Smooth muscle cell (in vitro differentiated cells): Measurements from ENCODE around the gene HSPB6. TPM values are rescaled to one million over a fixed set of nuclear protein-coding genes. Genes with fewer than 3 reads are reported as not detected.

Source experiments
- DNase-seq: peaks from one replicate; lab custom pipeline; 2025; ENCODE audit not compliant: unreplicated experiment; lab: John Stamatoyannopoulos, UW
- H2AFZ ChIP-seq: fragments of 200-600 bp; sonication (generic); 2 replicates; pipeline ENCODE4 v1.6.0; 2016; ENCODE audit warnings: antibody characterized with exemption, low read depth, mild to moderate bottlenecking
- H3F3A ChIP-seq: fragments of 200-600 bp; sonication (generic); 2 replicates; pipeline ENCODE4 v1.6.0; 2017; ENCODE audit warnings: antibody characterized with exemption, low read depth
- H3K27ac ChIP-seq: fragments of 200-600 bp; sonication (generic); 2 replicates; pipeline ENCODE4 v1.5.1; 2016; ENCODE audit warnings: low read depth, mild to moderate bottlenecking
- H3K27me3 ChIP-seq: fragments of 200-600 bp; sonication (generic); 2 replicates; pipeline ENCODE4 v1.6.1; 2016; ENCODE audit warnings: low read depth, mild to moderate bottlenecking
- H3K36me3 ChIP-seq: fragments of 200-600 bp; sonication (generic); 2 replicates; pipeline ENCODE4 v1.5.1; 2016; ENCODE audit warnings: low read depth
- H3K4me1 ChIP-seq: fragments of 200-600 bp; sonication (generic); 2 replicates; pipeline ENCODE4 v1.5.1; 2016; ENCODE audit warnings: low read depth
- H3K4me2 ChIP-seq: fragments of 200-600 bp; sonication (generic); 2 replicates; pipeline ENCODE4 v1.6.0; 2016; ENCODE audit warnings: mild to moderate bottlenecking
- H3K4me3 ChIP-seq: fragments of 200-600 bp; sonication (generic); 2 replicates; pipeline ENCODE4 v1.5.1; 2016; ENCODE audit warnings: mild to moderate bottlenecking
- H3K79me2 ChIP-seq: fragments of 200-600 bp; sonication (generic); 2 replicates; pipeline ENCODE4 v1.6.0; 2016; ENCODE audit warnings: low read depth, mild to moderate bottlenecking
- H3K9ac ChIP-seq: fragments of 200-600 bp; sonication (generic); 2 replicates; pipeline ENCODE4 v1.6.0; 2016; ENCODE audit warnings: low read depth
- H3K9me3 ChIP-seq: fragments of 200-600 bp; sonication (generic); replicated peaks from 2 replicates; pipeline ENCODE4 v1.5.1; 2016; ENCODE audit warnings: low read depth
- H4K20me1 ChIP-seq: fragments of 200-600 bp; sonication (generic); 2 replicates; pipeline ENCODE4 v1.6.0; 2016; ENCODE audit warnings: low read depth
- CTCF ChIP-seq: fragments of 200-600 bp; sonication (generic); IDR thresholded peaks from 2 replicates; pipeline ENCODE4 v1.5.1; 2017; ENCODE audit warnings: borderline replicate concordance, mild to moderate bottlenecking, antibody characterized with exemption; ENCODE audit not compliant: insufficient read depth, poor library complexity, severe bottlenecking
- WGBS: methylation state at CpG from one replicate; pipeline ENCODE4 v1.1.7; 2016; ENCODE audit warnings: low lambda C conversion rate; 5-methylcytosine and 5-hydroxymethylcytosine counted together
- polyA plus RNA-seq: library from polyadenylated mRNA; unstranded; fragments of >200 nt; fragmentation: Nextera tagmentation; extraction: Ambion mirVana; gene quantifications from 2 replicates; pipeline ENCODE4 v1.2.1, GENCODE V29; 2016
- total RNA-seq: library from RNA; depleted of rRNA; stranded (reverse); fragments of >200 nt; gene quantifications from 2 replicates; pipeline ENCODE4 v1.2.3, GENCODE V29; 2014

HSPB6 gene
- total and polyA plus RNA-seq, 2 experiments from 2014 or later = 19.1 to 254 TPM

- H3K9me3 ChIP-seq = no peaks in the 10 kb centered on the region
- no peaks in the 10 kb centered on the region for H3F3A ChIP-seq
- H3K4me3 ChIP-seq = peak overlapping the region; percentile 88
- DNase-seq = no peak
- no peaks in the 10 kb centered on the region for H3K36me3 ChIP-seq
- peak overlapping the region; percentile 69 for H3K9ac ChIP-seq
- H3K4me1 ChIP-seq = peaks cover 12% of the 10 kb centered on the region
- peaks cover 39% of the 10 kb centered on the region for H3K79me2 ChIP-seq
- peaks cover 25% of the 10 kb centered on the region for H4K20me1 ChIP-seq
- no peaks in the 10 kb centered on the region for H3K27me3 ChIP-seq
- peak overlapping the region; percentile 71 for H3K27ac ChIP-seq
- WGBS = 3% methylated on average over 26 of the region's 42 CpGs
- TF ChIP-seq CTCF = no peak
- no peak overlapping the region for H2AFZ ChIP-seq
- H3K4me2 ChIP-seq = peak overlapping the region; percentile 86
Observed at GRCh38 chr19:35718345-35719041, 38.3 kb downstream of the HSPB6 start.

GRCh38 chr19:35717665-35718344 is 39.0 kb downstream of the HSPB6 start, which contains the start of gene KMT2B:
TSS of gene KMT2B (plus strand) at chr19:35718003. CDS start at chr19:35718019, 16 bp downstream.
- Histone ChIP-seq H3K27ac (peak within 1 kb of the TSS; percentile 71), H3K9ac (peak within 1 kb of the TSS; percentile 69), H3K4me3 (peak within 1 kb of the TSS; percentile 88), H3K4me2 (peak within 1 kb of the TSS; percentile 91), H3K27me3 (no peaks in the 10 kb centered on the region), H3K9me3 (no peaks in the 10 kb centered on the region), H4K20me1 (peaks cover 25% of the 10 kb centered on the region), H3F3A (no peaks in the 10 kb centered on the region), H3K79me2 (peaks cover 39% of the 10 kb centered on the region), H2AFZ (peak within 1 kb of the TSS; percentile 88), H3K36me3 (no peaks in the 10 kb centered on the region), H3K4me1 (peaks cover 12% of the 10 kb centered on the region)
- WGBS = under 1% methylated on average over 40 of the region's 109 CpGs
- TF ChIP-seq CTCF = no peak
- peak; percentile 97 for DNase-seq

GRCh38 chr19:35716801-35717664 is 39.8 kb downstream of the HSPB6 start:
- Histone ChIP-seq H3K9me3 (no peaks in the 10 kb centered on the region), H3K79me2 (peaks cover 32% of the 10 kb centered on the region), H3K9ac (peak overlapping the region; percentile 39), H3K4me2 (peak overlapping the region; percentile 91), H4K20me1 (peaks cover 25% of the 10 kb centered on the region), H3K27me3 (no peaks in the 10 kb centered on the region), H3K4me1 (peaks cover 12% of the 10 kb centered on the region), H3F3A (no peaks in the 10 kb centered on the region), H3K4me3 (peak overlapping the region; percentile 78), H3K27ac (peak overlapping the region; percentile 46), H2AFZ (peak overlapping the region; percentile 88), H3K36me3 (no peaks in the 10 kb centered on the region)
- under 1% methylated on average over 59 of the region's 77 CpGs for WGBS
- DNase-seq = peak; percentile 97
- peak; percentile 75 for TF ChIP-seq CTCF
